A549 (cell line): ENCODE data around the gene GPR155. TPM values are rescaled to one million over a fixed set of nuclear protein-coding genes. Genes with fewer than 3 reads are reported as not detected.

Experiments
- ATAC-seq, 2 experiments: fragments of 200-7000 bp in 1 of 2; fragments of >200 bp in 1 of 2; cut with Nextera tagmentation in 1 of 2; cut with Tn5 transposase in 1 of 2; 3 replicates each; pipeline versions ENCODE4 v1.8.0 to v1.9.1; 2018 to 2020; ENCODE audit warnings: mild to moderate bottlenecking in 1 of 2, moderate library complexity in 1 of 2
- CTCF ChIA-PET: fragments of 300-600 bp; sonication (Branson Sonifier 250); formaldehyde crosslinking; extraction: SDS; loops from one replicate; lab custom pipeline; 2021; ENCODE audit warnings: antibody characterized with exemption, inconsistent platforms; lab: Yijun Ruan, JAX
- POLR2A ChIA-PET: fragments of 350-600 bp; formaldehyde crosslinking; extraction: SDS; loops from one replicate; lab custom pipeline; 2021; ENCODE audit warnings: antibody characterized with exemption, inconsistent platforms; lab: Yijun Ruan, JAX
- DNase-seq, 2 experiments: peaks; one replicate each; pipeline versions ENCODE4 v3.0.0 to v3.0.0-alpha.2; 2011 to 2016; ENCODE audit warnings: low read depth in 1 of 2, low spot score in 1 of 2
- FAIRE-seq: peaks from 2 replicates; lab custom pipeline; 2011; peaks lifted over from hg19 to GRCh38; lab: Jason Lieb, UNC
- H3K27ac ChIP-seq, 2 experiments: fragments of >200 bp; sonication (Bioruptor Twin); formaldehyde crosslinking; 3 replicates each; pipeline ENCODE4 v1.5.1; 2016 to 2017
- H3K4me1 ChIP-seq: fragments of >200 bp; sonication (Bioruptor Twin); formaldehyde crosslinking; 3 replicates; pipeline ENCODE4 v1.6.1; 2016
- H3K4me2 ChIP-seq: fragments of >200 bp; sonication (Bioruptor Twin); formaldehyde crosslinking; 3 replicates; pipeline ENCODE4 v1.6.1; 2016
- H3K4me3 ChIP-seq: fragments of >200 bp; sonication (Bioruptor Twin); formaldehyde crosslinking; 3 replicates; pipeline ENCODE4 v1.5.1; 2016
- H3K9me3 ChIP-seq: fragments of >200 bp; sonication (Bioruptor Twin); formaldehyde crosslinking; 3 replicates; pipeline ENCODE4 v1.6.1; 2016
- BHLHE40 ChIP-seq: IDR thresholded peaks from 2 replicates; pipeline ENCODE4 v1.6.1; 2012; ENCODE audit warnings: low read depth, low read length, inconsistent platforms
- CBX2 ChIP-seq: fragments of 200-600 bp; sonication (generic); IDR thresholded peaks from 2 replicates; pipeline ENCODE4 v1.6.1; 2016; ENCODE audit warnings: low read depth, mild to moderate bottlenecking, borderline replicate concordance
- CBX8 ChIP-seq: fragments of 200-600 bp; sonication (generic); IDR thresholded peaks from 2 replicates; pipeline ENCODE4 v1.6.1; 2016
- CEBPB ChIP-seq, 2 experiments: fragments of >200 bp in 1 of 2; sonication (Bioruptor Twin) in 1 of 2; formaldehyde crosslinking in 1 of 2; IDR thresholded peaks; 2 replicates each; pipeline ENCODE4 v1.6.1; 2012 to 2016
- CHD2 ChIP-seq: fragments of 150-350 bp; IDR thresholded peaks from 2 replicates; pipeline ENCODE4 v1.6.1; 2014; ENCODE audit warnings: low read length; ENCODE audit not compliant: partially characterized antibody
- ESRRA ChIP-seq: fragments of 150-350 bp; IDR thresholded peaks from 2 replicates; pipeline ENCODE4 v1.6.1; 2014; ENCODE audit warnings: mild to moderate bottlenecking, low read length, borderline replicate concordance
- FOSB ChIP-seq: fragments of 250-450 bp; sonication (Bioruptor Pico); IDR thresholded peaks from 2 replicates; pipeline ENCODE4 v1.5.0; 2020; ENCODE audit warnings: mild to moderate bottlenecking, moderate library complexity
- FOSL2 ChIP-seq, 2 experiments: fragments of 450-650 bp in 1 of 2; fragments of >200 bp in 1 of 2; sonication (Bioruptor Twin) in 1 of 2; formaldehyde crosslinking; IDR thresholded peaks; 2 replicates each; pipeline versions ENCODE4 v1.5.0 to v1.6.1; 2016 to 2020; ENCODE audit warnings: mild to moderate bottlenecking in 1 of 2, moderate library complexity in 1 of 2
- FOXS1 ChIP-seq: fragments of 250-450 bp; sonication (Bioruptor Pico); IDR thresholded peaks from 2 replicates; pipeline ENCODE4 v1.5.0; 2020; ENCODE audit warnings: mild to moderate bottlenecking, moderate library complexity
- HDAC2 ChIP-seq: fragments of 200-600 bp; sonication (generic); IDR thresholded peaks from 2 replicates; pipeline ENCODE4 v1.6.1; 2016
- HOXA7 ChIP-seq: fragments of 250-450 bp; sonication (Bioruptor Pico); IDR thresholded peaks from 2 replicates; pipeline ENCODE4 v1.5.0; 2020; ENCODE audit warnings: mild to moderate bottlenecking, moderate library complexity
- KDM1A ChIP-seq: fragments of 200-600 bp; sonication (generic); IDR thresholded peaks from 2 replicates; pipeline ENCODE4 v1.6.1; 2016; ENCODE audit warnings: low read depth, mild to moderate bottlenecking
- MAFK ChIP-seq: fragments of 450-650 bp; IDR thresholded peaks from 2 replicates; pipeline ENCODE4 v1.6.1; 2014; ENCODE audit not compliant: partially characterized antibody
- MAZ ChIP-seq: fragments of 150-350 bp; IDR thresholded peaks from 2 replicates; pipeline ENCODE4 v1.6.1; 2014; ENCODE audit warnings: antibody characterized with exemption, low read depth, low read length, borderline replicate concordance
- MYC ChIP-seq: IDR thresholded peaks from 2 replicates; pipeline ENCODE4 v1.6.1; 2012; ENCODE audit warnings: mild to moderate bottlenecking, inconsistent platforms, low read length, improper control_type of control experiment, borderline replicate concordance
- NFE2L2 ChIP-seq: fragments of 150-350 bp; conservative IDR thresholded peaks from 2 replicates; pipeline ENCODE4 v1.6.1; 2014; ENCODE audit warnings: low read length
- NPAS2 ChIP-seq: fragments of 250-450 bp; sonication (Bioruptor Pico); IDR thresholded peaks from 2 replicates; pipeline ENCODE4 v1.8.0; 2022; ENCODE audit warnings: mild to moderate bottlenecking, moderate library complexity, borderline replicate concordance
- NR3C1 ChIP-seq: fragments of >200 bp; sonication (Bioruptor Twin); formaldehyde crosslinking; IDR thresholded peaks from 3 replicates; pipeline ENCODE4 v1.6.1; 2017
- POLR2AphosphoS2 ChIP-seq: conservative IDR thresholded peaks from 2 replicates; pipeline ENCODE4 v1.6.1; 2012; ENCODE audit warnings: low read length, improper control_type of control experiment, inconsistent platforms
- RAD21 ChIP-seq, 2 experiments: fragments of >200 bp in 1 of 2; sonication (Bioruptor Twin) in 1 of 2; formaldehyde crosslinking in 1 of 2; IDR thresholded peaks in 1 of 2; conservative IDR thresholded peaks in 1 of 2; 2 replicates in 1 of 2; 3 replicates in 1 of 2; pipeline ENCODE4 v1.6.1; 2012 to 2018; ENCODE audit warnings: inconsistent platforms in 1 of 2
- RNF2 ChIP-seq: fragments of 200-600 bp; sonication (generic); IDR thresholded peaks from 2 replicates; pipeline ENCODE4 v1.6.1; 2016; ENCODE audit warnings: low read depth, mild to moderate bottlenecking, antibody characterized with exemption, moderate library complexity, borderline replicate concordance
- SMC3 ChIP-seq: fragments of >200 bp; sonication (Bioruptor Twin); formaldehyde crosslinking; IDR thresholded peaks from 3 replicates; pipeline ENCODE4 v1.6.1; 2018; ENCODE audit warnings: inconsistent platforms
- TFCP2L1 ChIP-seq: fragments of 250-450 bp; sonication (Bioruptor Pico); IDR thresholded peaks from 2 replicates; pipeline ENCODE4 v1.5.0; 2021; ENCODE audit warnings: mild to moderate bottlenecking
- TP53 ChIP-seq: fragments of 250-450 bp; sonication (Bioruptor Pico); IDR thresholded peaks from 2 replicates; pipeline ENCODE4 v1.5.0; 2021; ENCODE audit warnings: mild to moderate bottlenecking, moderate library complexity
- ZNF302 ChIP-seq: fragments of 250-450 bp; sonication (Bioruptor Pico); IDR thresholded peaks from 2 replicates; pipeline ENCODE4 v1.9.0; 2021; ENCODE audit warnings: inconsistent platforms, mild to moderate bottlenecking, moderate library complexity
- WGBS: methylation state at CpG from one replicate; pipeline ENCODE4 v1.1.6; 2017; ENCODE audit errors: missing lambda C conversion rate; 5-methylcytosine and 5-hydroxymethylcytosine counted together
- polyA plus RNA-seq, 4 experiments: library from polyadenylated mRNA; depleted of rRNA in 3 of 4; stranded (reverse); fragments of >200 nt; fragmentation: RNase III in 1 of 4; extraction: RNeasy Plus Mini Kit Qiagen cat#74134 plus additional on column Dnase treatment in 1 of 4; gene quantifications; 2 replicates in 3 of 4; 3 replicates in 1 of 4; pipeline ENCODE4 v1.2.3, GENCODE V29; 2011 to 2017
- TF ChIP-seq, protein P1 (sequence below): fragments of 250-450 bp; sonication (Bioruptor Pico); IDR thresholded peaks from 2 replicates; pipeline ENCODE4 v1.5.0; 2020; ENCODE audit warnings: low read depth, mild to moderate bottlenecking, moderate library complexity
- TF ChIP-seq, protein P2 (sequence below): IDR thresholded peaks from 2 replicates; pipeline ENCODE4 v1.6.1; 2012
- TF ChIP-seq, protein P3 (sequence below): fragments of >200 bp; sonication (Bioruptor Twin); formaldehyde crosslinking; IDR thresholded peaks from 2 replicates; pipeline ENCODE4 v1.6.1; 2016

Gene GPR155
- polyA plus RNA-seq, 2 of the 4 experiments (the other 2 are of a cell fraction), result 0.49 to 1.7 TPM

DNA sequence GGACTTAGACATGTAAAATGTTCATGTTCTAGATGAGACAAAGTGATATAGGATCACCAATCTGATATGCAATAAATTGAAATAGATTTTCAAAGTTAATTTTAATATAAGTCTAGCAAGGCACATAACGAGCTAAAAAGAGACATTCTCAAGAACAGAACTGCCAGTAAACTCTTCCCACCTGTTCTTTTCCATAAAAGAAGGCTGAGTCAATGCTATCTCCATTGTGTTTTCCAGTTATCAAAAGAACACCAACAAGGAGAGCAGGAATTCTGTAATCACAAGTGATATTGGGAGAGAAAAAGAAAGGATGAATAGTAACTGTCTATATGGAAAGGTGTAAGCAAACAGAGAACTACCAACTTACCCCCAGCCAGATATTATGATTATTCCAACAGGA, 25.6 kb downstream of the GPR155 start:
- ATAC-seq, result no peak
- TF ChIP-seq RAD21 (conservative IDR thresholded peaks at IDR 0.05 in 1 of 2, IDR thresholded peaks at IDR 0.05 in 1 of 2), result no peak
- TF ChIP-seq, protein P1, sequence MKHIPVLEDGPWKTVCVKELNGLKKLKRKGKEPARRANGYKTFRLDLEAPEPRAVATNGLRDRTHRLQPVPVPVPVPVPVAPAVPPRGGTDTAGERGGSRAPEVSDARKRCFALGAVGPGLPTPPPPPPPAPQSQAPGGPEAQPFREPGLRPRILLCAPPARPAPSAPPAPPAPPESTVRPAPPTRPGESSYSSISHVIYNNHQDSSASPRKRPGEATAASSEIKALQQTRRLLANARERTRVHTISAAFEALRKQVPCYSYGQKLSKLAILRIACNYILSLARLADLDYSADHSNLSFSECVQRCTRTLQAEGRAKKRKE (CRISPR knock-in tag), result no peak
- TF ChIP-seq FOSB (CRISPR knock-in tag), result no peak
- no peak for TF ChIP-seq NR3C1
- TF ChIP-seq POLR2AphosphoS2, result no peak
- TF ChIP-seq HDAC2, result no peak
- no peak for TF ChIP-seq CBX8
- TF ChIP-seq ZNF302 (CRISPR knock-in tag), result no peak
- TF ChIP-seq, protein P2, sequence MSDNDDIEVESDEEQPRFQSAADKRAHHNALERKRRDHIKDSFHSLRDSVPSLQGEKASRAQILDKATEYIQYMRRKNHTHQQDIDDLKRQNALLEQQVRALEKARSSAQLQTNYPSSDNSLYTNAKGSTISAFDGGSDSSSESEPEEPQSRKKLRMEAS, result no peak
- no peak for DNase-seq
- 30% methylated on average over 1 of the region's 1 CpG for WGBS
- no peak overlapping the region for H3K4me2 ChIP-seq
- CTCF ChIA-PET, result interaction anchor here (1.1 to 6.6 kb wide), 12 partner anchors 11 to 238 kb away, joined by 3 to 78 read pairs (median 14); partner anchors contain the start of gene GPR155
- H3K27ac ChIP-seq, result no peak overlapping the region
- H3K9me3 ChIP-seq, result no peaks in the 10 kb centered on the region
- POLR2A ChIA-PET, result no interaction called here
- H3K4me1 ChIP-seq, result no peaks in the 10 kb centered on the region
- FAIRE-seq, result no peak
- H3K4me3 ChIP-seq, result no peak overlapping the region

DNA sequence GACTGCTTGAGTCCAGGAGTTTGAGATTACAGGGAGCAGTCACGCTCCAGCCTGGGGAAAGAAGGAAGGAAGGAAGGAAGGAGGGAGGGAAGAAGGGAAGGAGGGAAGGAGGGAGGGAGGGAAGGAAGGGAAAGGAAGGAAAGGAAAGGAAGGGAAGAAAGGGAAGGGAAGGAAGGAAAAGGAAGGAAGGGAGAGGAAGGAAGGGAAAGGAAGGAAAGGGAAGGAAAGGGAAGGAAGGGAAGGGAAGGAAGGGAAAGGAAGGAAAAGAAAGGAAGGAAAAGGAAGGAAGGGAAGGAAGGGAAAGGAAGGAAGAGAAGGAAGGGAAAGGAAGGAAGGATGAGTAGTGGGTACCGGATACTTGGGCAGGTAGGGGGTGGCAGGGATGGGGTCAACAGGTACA, 32.3 kb downstream of the GPR155 start:
- DNase-seq, result no peak
- no peak for TF ChIP-seq FOSL2 (IDR thresholded peaks at IDR 0.05)
- no peak for TF ChIP-seq FOSL2 (CRISPR knock-in tag; IDR thresholded peaks at IDR 0.05)
- no peak for TF ChIP-seq KDM1A
- TF ChIP-seq CHD2, result no peak
- TF ChIP-seq, protein P2, result no peak
- TF ChIP-seq SMC3, result no peak
- no peak for TF ChIP-seq CEBPB (IDR thresholded peaks at IDR 0.05)
- TF ChIP-seq ZNF302 (CRISPR knock-in tag), result no peak
- TF ChIP-seq, all 56 proteins: peak for 0
- no peak for FAIRE-seq
- CTCF ChIA-PET, result interaction anchor here (0.6 to 1.1 kb wide), 2 partner anchors 8 to 17 kb away, joined by 3 to 6 read pairs; no protein-coding TSS in a partner anchor
- H3K4me2 ChIP-seq, result no peak overlapping the region
- 68% methylated on average over 2 of the region's 2 CpGs for WGBS
- no peaks in the 10 kb centered on the region for H3K4me1 ChIP-seq
- no peaks in the 10 kb centered on the region for H3K9me3 ChIP-seq
- no peak overlapping the region for H3K4me3 ChIP-seq
- POLR2A ChIA-PET, result no interaction called here
- no peak for ATAC-seq
- no peak overlapping the region for H3K27ac ChIP-seq

DNA sequence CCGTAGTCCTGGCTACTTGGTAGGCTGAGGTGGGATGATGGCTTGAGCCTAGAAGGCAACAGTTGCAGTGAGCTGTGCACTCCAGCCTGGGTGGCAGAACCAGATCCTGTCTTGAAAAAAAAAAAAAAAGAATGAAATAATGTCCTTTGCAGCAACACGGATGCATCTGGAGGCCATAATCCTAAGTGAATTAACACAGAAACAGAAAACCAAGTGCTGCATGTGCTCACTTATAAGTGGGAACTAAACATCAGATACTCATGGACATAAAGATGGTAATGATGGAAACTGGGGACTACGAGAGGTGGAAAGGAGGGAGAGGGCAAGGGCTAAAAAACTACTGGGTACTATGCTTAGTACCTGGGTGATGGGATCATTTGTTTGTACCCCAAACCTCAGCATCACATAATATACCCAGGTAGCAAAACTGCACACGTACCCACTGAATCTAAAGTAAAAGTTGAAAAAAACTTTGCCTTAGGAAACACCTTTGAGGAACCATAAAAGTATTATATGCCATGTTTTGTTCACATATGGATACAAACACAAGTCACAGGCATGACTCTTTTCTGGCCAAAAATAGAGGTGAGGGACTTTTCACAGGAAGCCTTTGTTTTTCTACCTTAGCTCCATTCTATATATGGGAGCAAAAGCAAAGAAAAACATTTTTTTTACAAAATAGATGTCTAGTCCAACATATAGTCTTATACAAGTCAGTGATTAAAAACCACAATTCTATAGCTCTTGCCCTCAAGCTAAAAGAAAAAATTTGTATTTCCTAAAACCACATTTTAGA, 36.6 kb downstream of the GPR155 start:
- no peak overlapping the region for H3K4me2 ChIP-seq
- no peak overlapping the region for H3K4me3 ChIP-seq
- FAIRE-seq (no peak), DNase-seq (no peak), ATAC-seq (no peak)
- 90% methylated on average over 4 of the region's 4 CpGs for WGBS
- H3K4me1 ChIP-seq, result no peaks in the 10 kb centered on the region
- TF ChIP-seq, protein P1 (CRISPR knock-in tag), result no peak
- no peak for TF ChIP-seq BHLHE40
- TF ChIP-seq CBX8, result no peak
- no peak for TF ChIP-seq ESRRA
- TF ChIP-seq MAFK, result no peak
- no peak for TF ChIP-seq POLR2AphosphoS2
- TF ChIP-seq NR3C1, result no peak
- TF ChIP-seq TP53 (CRISPR knock-in tag), result no peak
- no peak for TF ChIP-seq CBX2
- TF ChIP-seq, protein P3, sequence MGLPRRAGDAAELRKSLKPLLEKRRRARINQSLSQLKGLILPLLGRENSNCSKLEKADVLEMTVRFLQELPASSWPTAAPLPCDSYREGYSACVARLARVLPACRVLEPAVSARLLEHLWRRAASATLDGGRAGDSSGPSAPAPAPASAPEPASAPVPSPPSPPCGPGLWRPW, result no peak
- no peak for TF ChIP-seq NPAS2 (CRISPR knock-in tag)
- no peak for TF ChIP-seq MAZ
- no peak for TF ChIP-seq RNF2
- no peak for TF ChIP-seq MYC
- TF ChIP-seq HOXA7 (CRISPR knock-in tag), result no peak
- no peak for TF ChIP-seq FOXS1 (CRISPR knock-in tag)
- no peak for TF ChIP-seq TFCP2L1 (CRISPR knock-in tag)
- TF ChIP-seq NFE2L2, result no peak
- ChIA-PET POLR2A (no interaction called here), CTCF (interaction anchor here (0.5 to 1.3 kb wide), 2 partner anchors 12 to 227 kb away, joined by 3 to 9 read pairs; no protein-coding TSS in a partner anchor)
- no peak overlapping the region for H3K27ac ChIP-seq
- no peaks in the 10 kb centered on the region for H3K9me3 ChIP-seq
